GM20431 (cell line): ENCODE results near the gene C15orf61.

ENCODE experiments used
- in situ Hi-C: fragments of 300-500 bp; cut with MseI, MboI; formaldehyde crosslinking; loops from one replicate; pipeline ENCODE4 v1.15.0; 2020; ENCODE audit warnings: low sequenced_read_pairs; ENCODE audit not compliant: unreplicated experiment

C15orf61 gene

DNA sequence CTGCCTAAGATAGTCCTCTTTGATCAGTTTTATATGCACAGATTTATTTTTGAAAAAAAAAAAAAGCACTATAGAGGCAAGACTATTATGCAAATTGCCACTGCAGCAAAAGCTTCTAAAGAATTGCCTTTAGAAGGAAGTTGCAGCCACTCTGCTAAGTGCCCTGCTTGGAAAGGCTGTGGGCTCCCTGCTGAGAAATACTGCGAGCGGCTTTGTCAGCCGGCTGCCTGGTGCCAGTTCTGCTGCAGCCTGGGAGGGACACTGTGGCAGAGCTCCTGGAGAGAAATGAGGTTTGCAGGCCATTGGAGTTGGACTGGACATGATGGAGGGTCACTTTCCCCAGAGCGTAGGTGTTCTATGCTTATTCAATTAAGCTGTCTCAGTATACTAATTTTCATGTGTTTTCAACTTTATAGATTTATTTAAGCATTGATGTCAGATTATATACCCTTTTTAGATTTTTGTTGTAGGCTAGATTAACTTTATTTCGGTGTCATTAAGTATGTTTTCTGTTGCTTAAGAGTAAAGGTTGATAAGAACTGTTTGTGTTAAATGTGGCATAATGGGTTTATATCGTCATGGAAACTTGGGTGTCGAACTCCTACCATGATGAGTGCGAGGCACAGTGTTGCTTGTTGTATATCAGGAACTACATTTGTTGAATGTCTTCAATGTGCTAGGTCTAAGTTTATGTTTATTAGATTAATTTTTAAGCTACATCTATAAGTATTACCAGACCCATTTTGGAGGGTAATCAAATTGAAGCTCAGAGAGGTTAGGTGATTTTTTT is 28.1 kb downstream of the C15orf61 start:
- in situ Hi-C loops = no loop called here

DNA sequence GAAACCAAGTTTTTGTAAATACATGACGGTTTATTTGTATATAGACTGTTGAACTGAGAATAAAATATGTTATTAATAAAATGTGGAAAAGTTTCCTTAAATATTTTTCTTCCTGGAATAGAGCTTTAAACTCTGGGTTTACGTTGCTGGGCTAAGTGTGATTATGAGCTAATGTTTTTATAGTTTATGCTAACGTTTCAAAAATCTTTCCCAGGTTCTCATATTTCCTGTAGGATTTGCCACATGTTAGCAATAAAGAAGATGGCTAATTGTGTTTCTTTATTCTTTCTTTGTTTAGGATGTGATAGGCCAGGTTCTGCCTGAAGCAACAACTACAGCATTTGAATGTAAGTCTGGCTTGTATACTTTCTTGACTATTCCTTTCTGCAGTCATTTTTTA is 28.8 kb downstream of the C15orf61 start:
- in situ Hi-C loops = no loop called here

- in situ Hi-C loops = no loop called here
Observed at GRCh38 chr15:67550522-67550921, 29.6 kb downstream of the C15orf61 start.

DNA sequence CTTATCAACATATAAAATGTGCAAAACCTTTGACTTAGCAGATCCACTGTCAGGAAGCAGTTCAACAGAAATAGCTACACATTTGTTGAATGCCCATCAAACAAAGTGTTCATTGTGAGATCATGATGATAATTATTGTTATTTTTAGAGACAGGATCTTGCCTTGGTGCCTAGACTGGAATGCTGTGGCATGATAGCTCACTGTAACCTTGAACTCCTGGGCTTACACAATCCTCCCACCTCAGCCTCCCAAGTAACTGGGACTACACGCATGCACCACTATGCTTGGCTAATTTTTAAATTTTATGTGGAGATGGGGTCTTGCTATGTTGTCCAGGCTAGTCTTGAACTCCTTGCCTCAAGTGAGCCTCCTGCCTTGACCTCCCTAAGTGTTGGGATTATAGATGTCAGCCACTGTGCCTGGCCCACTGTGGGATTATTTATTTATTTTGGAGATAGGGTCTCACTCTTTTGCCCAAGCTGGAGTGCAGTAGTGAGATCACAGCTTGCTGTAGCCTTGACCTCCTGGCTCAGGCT is 30.3 kb downstream of the C15orf61 start:
- in situ Hi-C loops = no loop called here

DNA sequence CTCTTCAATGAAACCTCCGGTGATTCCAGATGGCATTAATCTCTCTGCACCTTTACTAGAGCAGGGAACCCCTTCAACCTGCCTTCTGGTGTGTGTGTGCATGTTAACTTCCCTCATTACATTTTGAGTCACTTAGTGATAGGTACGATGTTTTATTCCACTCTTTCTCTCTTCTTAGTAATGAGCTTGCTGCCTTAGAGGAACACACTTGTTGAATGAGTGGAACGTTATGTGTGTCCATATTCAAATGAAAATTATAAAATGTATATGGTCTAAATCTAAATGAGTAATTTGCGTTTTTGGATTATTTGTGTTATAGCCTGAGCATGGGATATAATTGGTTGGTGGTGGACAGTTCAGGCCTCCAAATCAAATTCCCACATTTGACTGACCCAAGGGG is 33.6 kb downstream of the C15orf61 start:
- in situ Hi-C loops = no loop called here

GRCh38 chr15:67556976-67557570 is 36.1 kb downstream of the C15orf61 start:
- in situ Hi-C loops = no loop called here

GRCh38 chr15:67558502-67558901 is 37.6 kb downstream of the C15orf61 start:
- in situ Hi-C loops = no loop called here

GRCh38 chr15:67559158-67559557 is 38.2 kb downstream of the C15orf61 start:
- in situ Hi-C loops = no loop called here

GRCh38 chr15:67559576-67559975 is 38.6 kb downstream of the C15orf61 start:
- in situ Hi-C loops = no loop called here

DNA sequence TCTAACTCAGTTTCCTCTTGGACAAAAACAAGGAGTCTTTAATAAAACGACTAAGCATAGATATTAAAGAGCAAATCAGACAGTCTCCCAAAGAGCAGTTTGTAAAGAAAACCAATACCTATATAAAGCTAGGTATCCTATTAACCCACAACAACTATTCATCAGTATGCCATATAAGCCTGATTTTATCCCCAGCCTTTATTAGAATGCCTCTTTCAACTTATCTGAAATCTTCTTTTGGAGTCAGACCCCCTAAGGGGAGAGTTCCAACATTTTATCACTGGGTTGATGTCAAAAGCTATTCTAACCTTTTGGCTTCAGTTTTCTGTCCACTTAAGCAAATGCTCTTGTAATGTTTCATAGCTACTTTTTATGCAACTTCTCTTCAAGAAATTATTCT is 39.4 kb downstream of the C15orf61 start:
- in situ Hi-C loops = no loop called here

DNA sequence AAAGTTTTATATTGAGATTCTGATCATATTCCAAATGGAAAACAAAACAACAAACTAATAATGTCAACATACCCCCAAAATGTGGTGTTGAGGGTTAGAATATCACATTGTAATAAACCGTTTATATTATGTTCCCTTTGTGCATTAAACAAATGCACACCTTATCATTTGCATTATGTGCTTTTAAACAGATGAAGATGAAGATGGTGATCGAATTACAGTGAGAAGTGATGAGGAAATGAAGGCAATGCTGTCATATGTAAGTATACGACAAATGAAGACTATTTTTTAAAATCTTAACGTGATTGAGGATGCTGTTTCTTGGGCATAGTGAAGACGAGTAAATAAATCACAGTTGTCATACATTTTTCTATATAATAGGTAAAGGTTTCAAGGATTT is 42.2 kb downstream of the C15orf61 start:
- in situ Hi-C loops = no loop called here

DNA sequence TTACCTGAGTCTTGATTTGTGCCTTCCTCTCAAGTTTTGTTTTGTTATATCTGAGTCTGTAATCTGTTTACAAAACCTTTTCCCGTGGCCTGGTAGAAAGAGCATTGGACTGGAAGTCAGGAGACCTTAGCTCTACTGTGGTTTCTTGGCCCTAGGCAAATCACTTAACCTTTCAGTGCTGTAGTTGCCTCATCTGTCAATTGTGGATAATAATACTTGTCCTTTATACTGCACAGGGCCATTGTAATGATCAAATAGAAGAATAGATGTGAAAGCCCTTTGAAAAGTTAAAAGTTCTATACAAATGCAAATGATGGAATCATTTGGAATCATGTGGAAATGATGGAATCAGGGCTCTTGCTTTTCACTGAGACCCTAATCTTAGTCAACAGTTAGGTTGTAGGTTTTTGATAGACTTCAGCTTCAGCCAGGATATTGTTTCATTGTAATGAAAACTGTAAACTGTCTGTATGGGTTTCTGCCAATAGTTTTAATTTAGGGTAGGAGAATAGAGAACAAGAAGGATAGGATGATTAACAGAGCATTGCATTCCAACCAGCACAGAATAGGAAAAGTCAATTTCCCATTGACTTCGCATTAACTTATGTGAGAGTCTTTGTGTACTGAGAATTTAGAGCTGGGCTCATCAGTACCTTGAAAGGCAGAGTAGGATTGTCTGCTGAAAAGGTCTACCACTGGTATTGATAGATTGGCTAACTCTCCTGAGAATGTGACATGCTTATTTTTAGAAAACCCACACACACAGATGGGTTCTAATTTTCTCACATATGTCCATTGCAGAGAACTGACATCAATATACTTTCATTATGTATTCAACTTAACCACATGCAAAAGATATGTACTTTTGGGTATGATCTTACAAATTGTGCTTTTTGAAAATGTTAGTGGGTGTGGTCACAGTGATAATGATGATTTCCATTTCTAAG is 43.4 kb downstream of the C15orf61 start:
- in situ Hi-C loops = no loop called here

- in situ Hi-C loops = no loop called here
Observed at GRCh38 chr15:67564968-67565345, 44.0 kb downstream of the C15orf61 start.

GRCh38 chr15:67569668-67570067 is 48.7 kb downstream of the C15orf61 start:
- in situ Hi-C loops = no loop called here

DNA sequence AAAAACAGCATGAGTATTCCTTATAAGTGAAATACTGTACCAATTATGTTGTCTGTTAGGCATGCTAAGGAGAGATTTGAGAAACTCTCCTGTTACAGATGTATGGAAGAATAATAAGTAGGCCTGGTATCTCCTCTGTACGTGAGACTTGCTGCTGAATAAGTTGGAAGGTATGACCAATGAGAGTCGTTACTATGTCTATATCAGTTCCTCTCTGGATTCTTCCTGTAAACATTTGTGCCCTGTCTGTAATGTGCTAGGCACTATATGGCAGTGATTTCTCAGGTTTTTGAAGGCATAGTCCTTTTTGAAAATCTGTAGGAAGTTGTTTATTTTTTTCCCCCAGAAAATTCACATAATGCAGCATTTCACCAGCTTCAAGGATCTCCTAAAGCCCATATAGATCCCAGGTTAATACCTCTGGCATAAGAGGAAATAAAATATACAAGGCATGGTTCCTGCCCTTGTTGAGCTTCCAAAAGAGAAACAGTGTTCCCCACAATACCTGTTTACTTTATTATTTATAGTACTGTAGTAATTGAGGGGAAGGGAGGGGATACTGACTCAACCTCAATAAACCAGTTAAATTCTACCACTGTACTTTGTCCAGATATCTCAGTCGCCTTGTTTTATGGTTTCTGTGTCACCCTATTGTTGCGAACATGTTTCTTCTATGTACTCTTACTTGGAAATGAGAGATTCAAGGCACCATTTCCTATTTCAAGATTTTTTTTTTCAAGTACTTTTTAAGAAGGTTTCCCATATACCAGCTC is 50.1 kb downstream of the C15orf61 start:
- in situ Hi-C loops = no loop called here

DNA sequence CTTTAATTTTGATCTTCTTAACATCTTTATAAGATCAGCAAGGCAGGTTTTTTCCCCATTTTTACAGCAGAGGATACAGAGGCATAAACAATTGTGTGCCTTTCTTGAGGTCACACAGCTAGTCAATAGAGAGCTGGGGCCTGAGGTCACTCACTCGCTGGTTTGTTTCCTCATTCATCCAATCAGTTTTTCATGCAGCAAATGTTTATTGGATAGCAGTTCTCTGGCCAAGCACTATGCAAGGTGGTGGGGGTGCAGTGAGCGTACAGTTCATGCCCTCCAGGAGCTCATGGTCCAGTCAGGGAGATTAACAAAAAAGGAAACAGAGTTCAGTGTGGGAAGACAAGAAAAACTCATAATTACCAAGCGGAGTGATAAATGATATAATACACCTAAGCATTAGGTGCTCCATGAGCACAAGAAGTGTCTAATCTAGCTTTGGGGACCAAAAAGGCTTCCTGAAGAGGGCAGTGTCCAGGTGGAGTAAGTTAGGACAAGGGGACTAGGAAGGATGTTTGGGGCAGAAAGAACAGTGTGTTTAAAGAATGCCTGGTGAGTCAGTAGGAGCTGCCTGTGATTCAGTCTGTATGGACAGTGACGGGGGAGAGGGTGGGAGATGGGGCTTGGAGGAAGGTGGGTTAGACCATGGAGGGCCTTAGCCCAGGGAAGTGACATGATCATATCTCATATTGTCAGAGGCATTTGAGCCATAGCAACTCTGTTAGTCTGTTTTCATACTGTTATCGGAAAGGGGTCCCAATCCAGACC is 50.9 kb downstream of the C15orf61 start:
- in situ Hi-C loops = no loop called here

GRCh38 chr15:67573194-67573593 is 52.3 kb downstream of the C15orf61 start:
- in situ Hi-C loops = no loop called here

DNA sequence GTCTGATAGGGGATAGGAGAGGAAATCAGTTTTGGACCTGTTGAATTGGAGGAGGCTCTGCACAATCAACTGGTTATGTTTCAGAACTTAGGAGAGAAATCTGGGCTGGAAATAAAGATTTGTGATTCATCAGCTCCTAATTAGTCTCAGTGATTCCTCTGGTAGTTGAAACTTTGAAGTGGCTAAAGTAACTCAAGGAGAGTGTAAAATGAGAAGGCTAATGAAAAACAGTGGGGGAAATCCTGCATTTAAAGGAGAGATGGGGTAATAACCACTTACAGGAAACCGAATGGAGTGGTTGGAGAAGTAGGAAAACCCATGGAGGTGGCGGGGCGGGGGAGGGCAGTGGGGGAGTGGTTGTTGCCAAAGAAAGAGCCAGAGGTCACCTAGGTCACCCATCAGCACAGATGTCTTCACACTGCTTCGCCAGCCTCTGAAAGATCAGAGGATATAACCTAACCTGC is 54.1 kb downstream of the C15orf61 start:
- in situ Hi-C loops = no loop called here

DNA sequence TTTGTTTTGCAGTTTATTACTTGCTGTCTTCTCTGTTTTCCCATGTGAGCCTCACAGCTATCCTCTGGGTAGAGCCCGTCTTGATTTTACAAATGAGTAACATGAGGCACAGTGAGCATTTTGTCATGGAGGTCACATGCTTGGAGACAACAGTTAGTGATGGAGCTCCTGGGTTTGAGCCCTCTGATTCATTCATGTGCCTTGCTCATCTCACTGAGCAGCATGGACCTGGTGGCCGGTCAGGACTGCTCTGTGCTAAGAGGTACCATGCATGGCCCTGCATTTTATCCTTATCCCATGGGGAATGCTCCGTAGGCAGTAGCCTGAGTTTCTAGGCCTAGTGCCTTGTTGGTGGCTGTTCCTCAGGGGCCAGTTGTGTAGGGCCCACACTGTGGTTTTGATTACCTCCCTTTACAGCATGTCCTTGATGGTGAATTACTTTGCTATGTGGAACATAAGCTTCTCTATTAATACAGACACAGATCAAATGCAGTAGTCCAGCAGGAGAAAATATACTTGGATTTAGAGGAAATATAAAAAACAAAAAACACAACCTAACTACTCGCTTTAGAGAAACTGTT is 57.2 kb downstream of the C15orf61 start:
- in situ Hi-C loops = no loop called here
